NCI-H1436 (cell line): ENCODE results near the gene B9D2.

ENCODE experiments used
- DNase-seq: peaks from one replicate; lab custom pipeline; 2025; lab: John Stamatoyannopoulos, UW

Gene B9D2

GRCh38 chr19:41327576-41328156 is 36.3 kb downstream of the B9D2 start:
- peak; percentile 18 for DNase-seq

DNA sequence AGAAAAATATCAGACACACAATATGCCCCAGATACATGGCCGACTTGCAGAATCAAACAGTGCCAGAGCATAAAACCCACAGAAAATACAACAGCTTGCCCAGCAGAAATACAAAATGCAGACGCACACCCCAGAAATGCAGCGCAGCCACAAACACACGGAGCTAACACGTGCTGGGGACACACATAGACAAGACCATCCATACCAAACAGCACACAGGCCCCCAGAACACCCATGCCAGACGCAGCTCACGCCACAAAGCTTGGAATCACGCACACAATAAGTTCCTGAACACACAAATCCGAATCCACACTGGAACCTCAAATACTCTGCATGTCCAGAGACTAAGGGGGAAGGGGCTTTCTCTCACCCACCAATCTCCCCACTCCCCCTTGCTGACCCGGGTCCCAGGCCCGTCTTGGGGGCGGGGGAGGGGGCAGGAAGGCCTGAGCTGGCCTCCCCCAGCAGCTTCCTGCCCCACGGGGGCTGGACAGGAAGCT is 36.8 kb downstream of the B9D2 start:
- no peak for DNase-seq

DNA sequence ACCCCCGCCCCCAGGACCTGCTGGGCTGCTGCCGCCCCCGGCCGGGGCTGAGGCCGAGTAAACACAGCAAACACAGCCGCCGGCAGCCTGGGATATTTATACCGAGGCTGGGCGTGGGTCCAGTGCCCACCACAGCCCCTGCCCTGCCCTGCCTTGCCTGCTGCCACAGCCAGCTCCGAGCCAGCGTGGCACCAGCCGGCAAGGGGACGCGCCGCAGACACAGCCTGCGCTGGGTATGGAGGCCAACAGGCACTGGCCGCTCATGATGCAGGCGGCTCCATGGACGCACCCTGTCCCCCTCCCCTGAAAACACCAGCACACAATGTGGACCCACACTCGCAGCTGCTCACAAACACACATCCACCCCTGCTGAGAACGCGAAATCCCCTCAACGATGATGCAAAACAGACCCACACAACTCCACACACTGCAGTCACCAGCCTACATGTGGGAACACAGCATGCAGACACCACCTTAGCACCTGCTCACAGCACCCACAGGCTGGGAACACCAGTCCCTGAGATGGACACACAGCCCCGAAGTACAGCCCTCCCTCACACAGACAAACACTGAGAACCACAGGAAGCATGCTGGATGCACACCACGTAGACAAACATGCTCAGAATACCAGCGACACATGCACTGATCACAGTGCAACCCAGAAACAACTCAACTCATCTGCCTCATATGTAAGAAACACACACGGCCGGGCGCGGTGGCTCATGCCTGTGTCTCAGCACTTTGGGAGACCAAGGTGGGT is 37.8 kb downstream of the B9D2 start:
- no peak for DNase-seq

- no peak for DNase-seq
Observed at GRCh38 chr19:41325640-41325946, 38.4 kb downstream of the B9D2 start.

- no peak for DNase-seq
Observed at GRCh38 chr19:41324921-41325639, 38.9 kb downstream of the B9D2 start.

DNA sequence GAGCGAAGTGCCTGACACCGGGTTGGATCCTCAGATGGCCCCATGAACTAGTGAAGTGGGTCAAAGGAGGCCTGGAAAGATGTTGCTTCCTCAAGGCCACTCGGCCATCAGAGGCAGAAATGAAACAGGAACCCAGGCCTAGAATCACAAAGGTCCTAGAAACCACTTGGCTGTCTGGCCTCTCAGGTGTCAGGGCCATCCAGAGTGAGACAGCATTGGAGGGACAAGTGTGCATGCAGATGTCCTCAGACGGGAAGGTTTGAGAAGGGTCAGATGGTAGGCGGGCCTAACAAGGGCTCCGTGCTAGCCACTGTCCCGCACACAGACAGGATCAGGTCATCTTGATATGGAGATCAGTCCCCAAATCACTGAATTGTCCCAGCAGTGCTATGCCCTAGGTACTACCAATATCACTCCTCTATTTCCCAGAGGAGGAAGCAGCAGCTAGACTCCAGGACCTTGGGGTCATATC is 39.7 kb downstream of the B9D2 start:
- DNase-seq = no peak

DNA sequence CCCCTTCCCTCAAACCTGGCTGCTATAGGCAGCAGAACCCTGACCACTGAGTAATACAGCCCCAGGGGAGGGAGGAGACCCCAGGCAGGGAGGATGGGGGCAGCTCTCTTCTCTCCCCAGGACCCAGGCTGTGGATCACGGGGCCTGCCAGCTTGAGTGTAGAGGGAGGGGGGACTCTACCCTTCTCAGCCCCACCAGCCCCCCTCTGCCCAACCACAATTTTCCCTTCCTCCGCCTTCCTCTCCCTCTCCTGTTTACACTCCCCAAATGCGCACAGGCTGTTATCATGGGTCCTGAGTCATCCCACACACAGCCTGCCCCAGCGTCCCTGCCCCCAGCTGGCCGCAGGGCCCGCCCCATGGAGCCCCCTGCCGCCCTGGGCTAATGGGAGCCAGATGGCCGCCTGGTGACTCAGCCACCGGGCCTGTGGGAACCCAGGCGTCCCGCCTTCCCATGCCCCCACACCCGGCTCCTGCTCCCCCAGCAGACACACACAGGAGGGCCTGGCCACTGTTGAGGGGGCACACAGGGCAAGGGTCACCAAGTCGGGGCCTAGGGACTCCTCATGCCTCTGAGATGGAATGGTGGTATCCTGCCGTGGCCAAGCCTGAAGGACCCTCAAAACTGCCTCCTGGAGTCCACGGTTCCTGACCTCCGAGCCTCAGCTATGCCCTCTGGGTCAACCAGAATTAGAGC is 40.4 kb downstream of the B9D2 start:
- DNase-seq = no peak

DNA sequence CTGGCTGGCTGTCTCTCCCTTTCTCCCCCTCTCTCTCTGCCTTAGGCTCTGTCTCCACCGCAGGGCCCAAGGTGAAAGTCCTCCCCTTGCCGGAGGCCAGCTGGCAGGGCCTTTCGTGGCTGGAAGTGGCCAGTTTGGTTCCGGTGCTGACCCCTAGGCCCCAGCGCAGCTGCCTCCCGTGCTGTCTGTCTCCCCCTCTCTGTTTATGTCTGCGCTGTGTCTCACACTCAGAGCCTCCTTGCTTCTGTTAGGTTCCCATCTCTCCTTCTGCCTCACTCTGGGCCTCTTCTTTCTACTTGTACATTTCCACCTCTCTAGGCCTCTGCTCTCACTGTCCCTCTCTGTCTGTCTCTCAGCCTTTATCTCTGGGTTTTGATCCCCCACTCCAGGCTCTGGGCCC is 40.9 kb downstream of the B9D2 start:
- DNase-seq = no peak

DNA sequence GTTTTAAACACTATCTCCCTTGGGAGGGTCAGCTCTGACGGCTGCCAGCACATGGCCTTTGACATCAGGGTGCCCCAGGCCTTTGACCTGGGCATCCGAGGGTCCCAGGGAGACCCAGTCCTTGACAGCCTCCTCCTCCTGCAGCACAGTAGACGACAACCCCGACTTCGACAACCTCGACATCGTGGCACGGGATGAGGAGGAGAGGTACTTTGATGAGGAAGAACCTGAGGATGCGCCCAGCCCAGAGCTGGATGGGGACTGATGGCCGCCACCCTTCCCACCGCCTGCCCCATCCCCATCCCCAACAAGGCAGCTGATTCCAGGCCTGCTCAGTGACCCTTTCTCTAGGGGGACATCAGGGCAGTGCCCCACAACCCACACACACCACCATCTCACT is 41.5 kb downstream of the B9D2 start:
- DNase-seq = no peak

DNA sequence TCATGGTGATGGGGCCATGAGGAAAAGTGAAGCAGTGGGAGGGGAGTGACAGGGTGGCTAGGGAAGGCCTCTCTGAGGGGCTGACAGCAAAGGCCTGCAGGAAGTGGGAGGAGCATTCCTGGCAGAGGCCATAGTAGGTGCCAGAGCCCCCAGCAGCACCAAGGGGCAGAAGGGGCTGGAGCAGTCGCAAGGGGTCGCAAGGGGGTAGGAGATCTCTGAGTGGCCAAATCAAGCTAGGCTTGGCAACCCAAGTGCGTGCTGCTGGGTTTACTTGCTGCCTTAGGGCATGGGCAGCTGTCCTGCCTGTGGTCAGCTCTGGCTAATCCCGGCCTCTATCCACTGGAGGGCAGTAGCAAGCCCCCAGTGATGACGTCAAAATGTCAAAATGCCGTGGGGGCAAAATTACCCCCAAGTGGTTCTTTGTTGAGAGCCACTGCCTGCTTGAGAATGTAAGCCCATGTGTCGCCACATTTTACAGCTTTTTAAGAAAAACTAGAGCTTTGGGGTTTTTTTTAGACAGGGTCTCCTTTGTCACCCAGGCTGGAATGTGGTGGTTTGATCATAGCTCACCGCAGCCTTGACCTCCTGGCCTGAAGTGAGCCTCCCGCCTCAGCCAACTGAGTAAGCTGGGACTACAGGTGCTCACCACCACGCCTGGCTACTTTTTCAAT is 42.2 kb downstream of the B9D2 start:
- no peak for DNase-seq

GRCh38 chr19:41321204-41321599 is 42.7 kb downstream of the B9D2 start:
- DNase-seq = no peak

DNA sequence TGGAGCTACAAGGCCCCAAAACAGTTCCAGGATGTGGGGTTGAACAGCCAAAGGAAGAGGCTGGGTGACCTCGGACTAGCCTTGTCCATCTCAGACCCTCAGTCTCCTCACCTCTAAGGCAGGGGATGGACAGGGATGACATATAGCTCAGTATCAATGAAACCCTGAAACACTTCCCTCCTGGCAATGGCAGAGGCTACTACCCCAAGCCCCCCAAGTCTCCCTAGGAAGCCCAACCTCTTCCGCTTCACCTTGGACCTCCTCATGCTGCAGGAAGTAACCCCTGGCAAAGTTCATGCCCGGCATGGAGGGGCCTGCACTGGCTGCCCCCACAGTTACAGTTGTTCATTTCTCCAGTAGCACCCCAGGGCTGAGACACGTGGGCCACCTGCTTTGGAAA is 43.4 kb downstream of the B9D2 start:
- no peak for DNase-seq

GRCh38 chr19:41320185-41320518 is 43.8 kb downstream of the B9D2 start:
- no peak for DNase-seq

GRCh38 chr19:41319500-41320184 is 44.3 kb downstream of the B9D2 start:
- no peak for DNase-seq

DNA sequence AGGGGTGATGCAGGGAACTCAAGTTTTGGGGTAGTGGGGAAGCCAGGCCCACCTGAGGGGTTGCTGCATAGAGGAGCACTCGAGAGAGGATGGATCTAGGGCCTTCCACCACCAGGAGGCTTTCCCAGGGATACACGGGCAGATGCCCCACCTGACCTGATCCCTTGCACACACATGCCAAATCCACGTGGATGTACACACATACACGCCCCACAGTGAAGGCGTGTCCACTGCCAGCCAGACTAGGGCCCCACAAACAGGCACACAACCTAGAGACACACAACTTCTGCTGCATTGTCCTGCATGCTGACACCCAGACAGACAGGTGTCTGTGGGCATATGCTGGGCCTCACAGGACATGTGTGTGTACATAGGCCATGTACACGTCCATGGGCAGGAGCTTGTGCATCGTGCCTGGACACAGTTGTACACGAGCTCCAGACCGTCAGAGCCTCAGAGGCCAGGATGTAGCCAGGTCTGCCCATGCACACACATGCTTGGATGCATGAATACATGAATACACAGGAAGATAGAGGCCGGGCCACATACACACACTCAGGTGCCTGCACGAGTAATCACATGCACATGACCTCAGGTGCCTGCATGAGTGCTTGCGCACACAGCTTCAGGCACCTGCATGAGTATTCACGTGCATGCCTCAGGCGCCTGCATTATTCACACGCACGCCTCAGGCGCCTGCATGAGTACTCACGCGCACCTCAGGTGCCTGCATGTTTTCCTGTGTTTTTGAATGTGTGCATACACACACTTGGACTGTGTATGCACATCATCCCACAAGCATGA is 45.1 kb downstream of the B9D2 start:
- no peak for DNase-seq

- DNase-seq = no peak
Observed at GRCh38 chr19:41316306-41316920, 47.5 kb downstream of the B9D2 start.

- DNase-seq = no peak
Observed at GRCh38 chr19:41311613-41312012, 52.3 kb downstream of the B9D2 start.

DNA sequence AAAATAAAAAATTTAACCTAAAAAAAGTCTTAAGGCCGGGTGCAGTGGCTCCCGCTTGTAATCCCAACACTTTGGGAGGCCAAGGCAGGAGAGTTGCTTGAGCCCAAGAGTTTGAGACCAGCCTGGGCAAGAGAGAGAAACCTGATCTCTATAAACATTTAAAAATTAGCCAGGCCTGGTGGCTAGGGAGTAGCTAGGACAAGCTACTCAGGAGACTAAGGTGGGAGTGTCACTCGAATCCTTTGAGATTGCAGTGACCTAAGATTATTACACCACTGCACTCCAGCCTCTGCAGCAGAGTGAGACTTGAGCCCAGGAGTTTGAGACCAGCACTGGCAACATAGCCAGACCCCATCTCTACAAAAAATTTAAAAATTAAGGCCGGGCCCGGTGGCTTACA is 52.9 kb downstream of the B9D2 start:
- no peak for DNase-seq

DNA sequence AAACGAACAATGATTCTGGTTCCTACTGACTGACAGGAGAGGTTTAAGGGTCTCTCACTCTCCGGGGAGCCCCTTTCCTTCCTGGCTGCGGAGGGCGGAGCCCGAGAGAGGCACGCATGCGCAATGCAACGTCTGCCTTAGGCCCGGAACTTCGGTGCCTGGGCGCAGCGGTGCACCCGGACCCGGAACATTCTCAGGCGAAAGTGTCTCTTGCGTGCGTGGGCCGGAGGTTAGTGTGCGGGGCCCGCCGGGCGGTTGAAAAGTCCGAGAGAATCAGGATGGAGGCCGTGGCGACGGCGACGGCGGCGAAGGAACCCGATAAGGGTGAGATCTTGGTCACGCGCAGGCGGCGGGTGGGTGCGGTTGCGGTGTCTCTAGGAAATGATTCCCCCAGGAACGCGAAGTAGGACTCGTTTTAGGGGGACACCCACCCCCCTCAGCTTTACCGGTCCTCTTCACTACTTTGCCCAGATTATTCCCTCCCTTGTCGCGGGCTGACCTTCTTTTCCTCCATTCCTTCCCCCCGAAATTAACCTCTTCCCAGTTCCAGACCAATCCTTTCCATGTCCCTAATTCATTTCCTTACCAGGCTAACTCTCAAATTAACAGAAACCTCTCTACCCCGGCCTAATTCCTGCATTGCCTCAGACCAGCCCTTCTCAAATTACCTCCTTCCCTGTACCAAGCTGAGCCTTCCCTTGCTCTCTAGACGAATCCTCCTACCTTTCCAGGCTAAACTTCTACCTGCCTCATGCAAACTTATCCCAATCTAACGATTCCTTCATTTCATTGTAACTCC is 53.7 kb downstream of the B9D2 start, which contains the start of gene CCDC97:
Gene CCDC97 (plus strand): TSS at position 140 of the 799 bp plus-strand sequence. CDS start 139 bp downstream, at position 279.
- peak; percentile 82 for DNase-seq
